ENCODE data around the gene MTX1. TPM values are rescaled to one million over a fixed set of nuclear protein-coding genes. Genes with fewer than 3 reads are reported as not detected.
"Not testable (repeated sequence)": the region's sequence is repeated elsewhere in the genome, so short reads cannot be mapped to it uniquely, and the experiment has no call there.

Gene MTX1, protein sequence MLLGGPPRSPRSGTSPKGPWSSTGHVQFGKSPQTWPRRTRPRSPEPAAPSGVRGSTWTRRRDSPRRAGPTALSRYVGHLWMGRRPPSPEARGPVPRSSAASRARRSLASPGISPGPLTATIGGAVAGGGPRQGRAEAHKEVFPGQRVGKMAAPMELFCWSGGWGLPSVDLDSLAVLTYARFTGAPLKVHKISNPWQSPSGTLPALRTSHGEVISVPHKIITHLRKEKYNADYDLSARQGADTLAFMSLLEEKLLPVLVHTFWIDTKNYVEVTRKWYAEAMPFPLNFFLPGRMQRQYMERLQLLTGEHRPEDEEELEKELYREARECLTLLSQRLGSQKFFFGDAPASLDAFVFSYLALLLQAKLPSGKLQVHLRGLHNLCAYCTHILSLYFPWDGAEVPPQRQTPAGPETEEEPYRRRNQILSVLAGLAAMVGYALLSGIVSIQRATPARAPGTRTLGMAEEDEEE
- polyA plus RNA-seq = 38.6 TPM
- long read RNA-seq, donor 1, transcript MTX1-202 (8 exons, 1,632 nt) = major isoform, 14 of 15 reads
- long read RNA-seq, donor 1, partial matches to known transcripts = 0 of 15 reads
- long read RNA-seq, donor 1, other reads (novel, unspliced or antisense) = 0 of 15 reads
- long read RNA-seq, donor 2, transcript MTX1-202 (8 exons, 1,632 nt) = major isoform, 14 of 15 reads
- long read RNA-seq, donor 2, partial matches to known transcripts = 0 of 15 reads
- long read RNA-seq, donor 2, other reads (novel, unspliced or antisense) = 0 of 15 reads
- long read RNA-seq, donor 3 = 0 reads
- long read RNA-seq, donor 4, partial matches to known transcripts = 0 of 1 reads
- long read RNA-seq, donor 4, other reads (novel, unspliced or antisense) = 0 of 1 reads
- long read RNA-seq, donor 5, transcript MTX1-202 (8 exons, 1,632 nt) = major isoform, 10 of 11 reads
- long read RNA-seq, donor 5, partial matches to known transcripts = 0 of 11 reads
- long read RNA-seq, donor 5, other reads (novel, unspliced or antisense) = 0 of 11 reads
- long read RNA-seq, donor 6, transcript MTX1-202 (8 exons, 1,632 nt) = major isoform, 15 of 15 reads
- long read RNA-seq, donor 6, partial matches to known transcripts = 0 of 15 reads
- long read RNA-seq, donor 6, other reads (novel, unspliced or antisense) = 0 of 15 reads
- long read RNA-seq, donor 7, transcript MTX1-202 (8 exons, 1,632 nt) = major isoform, 5 of 6 reads
- long read RNA-seq, donor 7, partial matches to known transcripts = 0 of 6 reads
- long read RNA-seq, donor 7, other reads (novel, unspliced or antisense) = 0 of 6 reads
- long read RNA-seq, donor 8, transcript MTX1-202 (8 exons, 1,632 nt) = major isoform, 18 of 19 reads
- long read RNA-seq, donor 8, partial matches to known transcripts = 0 of 19 reads
- long read RNA-seq, donor 8, other reads (novel, unspliced or antisense) = 0 of 19 reads
- long read RNA-seq, donor 9, transcript MTX1-202 (8 exons, 1,632 nt) = major isoform, 17 of 20 reads
- long read RNA-seq, donor 9, partial matches to known transcripts = 0 of 20 reads
- long read RNA-seq, donor 9, other reads (novel, unspliced or antisense) = 0 of 20 reads
- long read RNA-seq, donor 10, transcript MTX1-202 (8 exons, 1,632 nt) = major isoform, 20 of 22 reads
- long read RNA-seq, donor 10, partial matches to known transcripts = 0 of 22 reads
- long read RNA-seq, donor 10, other reads (novel, unspliced or antisense) = 0 of 22 reads
- long read RNA-seq, donor 11, transcript MTX1-202 (8 exons, 1,632 nt) = major isoform, 11 of 12 reads
- long read RNA-seq, donor 11, partial matches to known transcripts = 0 of 12 reads
- long read RNA-seq, donor 11, other reads (novel, unspliced or antisense) = 0 of 12 reads

DNA sequence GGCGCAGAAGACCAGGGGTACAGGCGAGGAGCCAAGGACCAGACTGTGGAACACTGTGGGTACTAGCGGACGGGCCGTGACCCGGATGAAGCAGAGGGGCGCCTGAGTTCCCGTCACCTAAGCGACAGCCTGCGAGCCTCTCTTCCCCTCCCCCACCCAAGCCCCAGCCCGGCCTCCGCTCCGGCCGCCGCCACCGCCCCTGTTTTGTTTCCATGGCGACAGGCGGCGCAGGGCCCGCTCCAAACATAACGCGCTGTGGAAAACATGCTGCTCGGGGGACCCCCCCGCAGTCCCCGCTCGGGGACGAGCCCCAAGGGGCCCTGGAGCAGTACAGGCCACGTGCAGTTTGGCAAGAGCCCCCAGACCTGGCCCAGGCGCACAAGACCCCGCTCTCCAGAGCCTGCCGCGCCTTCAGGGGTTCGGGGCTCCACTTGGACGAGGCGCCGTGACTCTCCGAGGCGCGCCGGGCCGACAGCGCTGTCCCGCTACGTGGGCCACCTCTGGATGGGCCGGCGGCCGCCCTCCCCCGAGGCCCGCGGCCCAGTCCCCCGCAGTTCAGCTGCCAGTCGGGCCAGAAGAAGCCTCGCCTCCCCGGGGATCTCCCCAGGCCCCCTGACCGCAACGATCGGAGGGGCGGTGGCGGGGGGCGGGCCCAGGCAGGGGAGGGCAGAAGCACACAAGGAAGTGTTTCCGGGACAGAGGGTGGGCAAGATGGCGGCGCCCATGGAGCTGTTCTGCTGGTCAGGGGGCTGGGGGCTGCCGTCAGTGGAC lies at the start of gene MTX1:
Gene MTX1 (plus strand): TSS at position 155 of the 771 bp plus-strand sequence. CDS start 110 bp downstream, at position 265.
- Histone ChIP-seq H3K9me3 (ENCODE audit: control insufficient read depth, low read depth, low read length) (no peaks in the 10 kb centered on the region), H3K4me3 (ENCODE audit: low read length) (peak within 1 kb of the TSS; percentile 85), H3K36me3 (ENCODE audit: control insufficient read depth, insufficient read depth, low read length) (peaks cover 8% of the 10 kb centered on the region), H3K27ac (ENCODE audit: low read length) (peak within 1 kb of the TSS; percentile 96), H3K27me3 (ENCODE audit: control insufficient read depth, insufficient read depth, low read length) (no peaks in the 10 kb centered on the region), H3K4me1 (ENCODE audit: control insufficient read depth, insufficient read depth, low read length) (peaks cover 26% of the 10 kb centered on the region)
- DNase-seq = peak; percentile 81 to 88
- no CpG with 5 or more reads among the region's 64 CpGs for WGBS (ENCODE audit: insufficient coverage, low lambda C conversion rate)

DNA sequence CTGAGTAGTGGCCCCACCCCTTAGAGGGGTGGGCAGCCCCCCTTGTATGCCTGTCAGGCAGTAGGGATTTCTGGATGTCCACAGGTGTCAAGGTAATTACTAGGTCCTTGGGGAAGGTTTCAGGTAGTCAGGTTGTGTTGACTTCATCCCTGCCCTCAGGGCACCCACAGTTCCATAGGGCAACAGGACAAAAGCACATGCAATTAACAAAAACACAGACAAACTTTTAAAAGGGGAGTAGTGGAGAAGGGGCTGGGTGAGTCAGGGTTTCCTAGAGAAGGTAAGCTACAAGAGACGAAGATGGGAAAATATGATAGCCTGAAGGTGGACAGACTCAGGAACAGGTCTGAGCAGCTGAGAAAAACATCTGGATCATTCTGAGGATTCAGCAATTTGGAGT lies 49.5 kb upstream of the MTX1 start:
- H3K9me3 ChIP-seq (ENCODE audit: control insufficient read depth, low read depth, low read length) = no peaks in the 10 kb centered on the region
- no peaks in the 10 kb centered on the region for H3K27me3 ChIP-seq (ENCODE audit: control insufficient read depth, insufficient read depth, low read length)
- H3K36me3 ChIP-seq (ENCODE audit: control insufficient read depth, insufficient read depth, low read length) = no peaks in the 10 kb centered on the region
- DNase-seq = no peak
- no peak overlapping the region for H3K4me3 ChIP-seq (ENCODE audit: low read length)
- WGBS (ENCODE audit: insufficient coverage, low lambda C conversion rate) = 83% methylated on average over 1 of the region's 1 CpG
- no peaks in the 10 kb centered on the region for H3K4me1 ChIP-seq (ENCODE audit: control insufficient read depth, insufficient read depth, low read length)
- H3K27ac ChIP-seq (ENCODE audit: low read length) = no peak overlapping the region

DNA sequence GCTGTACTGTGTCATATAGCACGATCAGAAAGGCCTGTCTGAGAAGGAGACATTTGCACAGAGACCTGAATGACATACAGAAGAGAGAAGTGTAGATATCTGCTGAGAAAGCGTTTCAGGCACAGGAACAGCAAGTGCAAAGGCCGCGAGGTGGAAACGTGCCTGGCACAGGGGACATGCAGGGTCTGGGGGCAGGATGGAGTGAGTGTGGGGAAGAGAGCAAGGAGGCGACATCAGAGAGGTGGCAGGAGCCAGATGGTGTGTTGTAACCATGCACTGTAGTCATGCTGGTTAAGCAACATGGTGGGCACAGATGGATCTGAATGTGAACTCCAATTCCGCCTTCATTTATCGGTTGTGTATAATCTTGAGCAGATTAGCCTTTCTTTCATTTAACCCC lies 48.4 kb upstream of the MTX1 start:
- H3K36me3 ChIP-seq (ENCODE audit: control insufficient read depth, insufficient read depth, low read length) = no peaks in the 10 kb centered on the region
- H3K9me3 ChIP-seq (ENCODE audit: control insufficient read depth, low read depth, low read length) = no peaks in the 10 kb centered on the region
- H3K4me1 ChIP-seq (ENCODE audit: control insufficient read depth, insufficient read depth, low read length) = no peaks in the 10 kb centered on the region
- no CpG with 5 or more reads among the region's 8 CpGs for WGBS (ENCODE audit: insufficient coverage, low lambda C conversion rate)
- no peak for DNase-seq
- H3K27me3 ChIP-seq (ENCODE audit: control insufficient read depth, insufficient read depth, low read length) = no peaks in the 10 kb centered on the region
- no peak overlapping the region for H3K4me3 ChIP-seq (ENCODE audit: low read length)
- no peak overlapping the region for H3K27ac ChIP-seq (ENCODE audit: low read length)

DNA sequence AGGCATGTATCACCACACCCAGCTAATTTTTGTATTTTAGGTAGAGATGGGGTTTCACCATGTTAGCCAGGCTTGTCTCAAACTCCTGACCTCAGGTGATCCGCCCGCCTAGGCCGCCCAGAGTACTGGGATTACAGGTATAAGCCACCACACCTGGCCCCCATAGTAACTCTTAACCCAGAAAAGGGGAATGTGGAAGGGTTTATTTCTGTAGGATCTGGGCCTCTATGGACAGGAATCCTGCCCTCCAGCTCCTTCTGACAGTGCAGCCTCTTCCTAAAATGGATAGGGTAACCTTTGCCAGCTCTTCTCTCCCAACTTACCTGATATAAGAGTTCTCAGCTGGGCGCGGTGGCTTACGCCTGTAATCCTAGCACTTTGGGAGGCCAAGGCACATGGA lies 45.9 kb upstream of the MTX1 start:
- H3K4me3 ChIP-seq (ENCODE audit: low read length); H3K36me3 ChIP-seq (ENCODE audit: control insufficient read depth, insufficient read depth, low read length); H3K4me1 ChIP-seq (ENCODE audit: control insufficient read depth, insufficient read depth, low read length); H3K27me3 ChIP-seq (ENCODE audit: control insufficient read depth, insufficient read depth, low read length); H3K9me3 ChIP-seq (ENCODE audit: control insufficient read depth, low read depth, low read length); DNase-seq; H3K27ac ChIP-seq (ENCODE audit: low read length): not testable (repeated sequence)
- no CpG with 5 or more reads among the region's 6 CpGs for WGBS (ENCODE audit: insufficient coverage, low lambda C conversion rate)

DNA sequence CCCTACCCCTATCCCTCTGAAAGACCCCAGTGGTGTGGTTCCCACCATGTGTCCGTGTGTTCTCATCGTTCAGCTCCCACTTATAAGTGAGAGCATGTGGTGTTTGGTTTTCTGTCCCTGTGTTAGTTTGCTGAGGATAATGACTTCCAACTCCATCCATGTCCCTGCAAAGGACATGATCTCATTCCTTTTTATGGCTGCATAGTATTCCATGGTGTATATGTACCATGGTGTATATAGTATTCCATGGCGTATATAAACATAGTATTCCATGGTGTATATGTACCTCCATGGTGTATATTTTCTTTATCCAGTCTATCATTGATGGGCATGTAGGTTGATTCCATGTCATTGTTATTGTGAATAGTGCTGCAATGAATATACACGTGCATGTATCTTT lies 44.7 kb upstream of the MTX1 start:
- no CpG with 5 or more reads among the region's 4 CpGs for WGBS (ENCODE audit: insufficient coverage, low lambda C conversion rate)
- H3K27ac ChIP-seq (ENCODE audit: low read length); H3K27me3 ChIP-seq (ENCODE audit: control insufficient read depth, insufficient read depth, low read length); H3K9me3 ChIP-seq (ENCODE audit: control insufficient read depth, low read depth, low read length); H3K4me3 ChIP-seq (ENCODE audit: low read length); H3K36me3 ChIP-seq (ENCODE audit: control insufficient read depth, insufficient read depth, low read length); DNase-seq: not testable (repeated sequence)
- H3K4me1 ChIP-seq (ENCODE audit: control insufficient read depth, insufficient read depth, low read length) = peaks cover 11% of the 10 kb centered on the region

DNA sequence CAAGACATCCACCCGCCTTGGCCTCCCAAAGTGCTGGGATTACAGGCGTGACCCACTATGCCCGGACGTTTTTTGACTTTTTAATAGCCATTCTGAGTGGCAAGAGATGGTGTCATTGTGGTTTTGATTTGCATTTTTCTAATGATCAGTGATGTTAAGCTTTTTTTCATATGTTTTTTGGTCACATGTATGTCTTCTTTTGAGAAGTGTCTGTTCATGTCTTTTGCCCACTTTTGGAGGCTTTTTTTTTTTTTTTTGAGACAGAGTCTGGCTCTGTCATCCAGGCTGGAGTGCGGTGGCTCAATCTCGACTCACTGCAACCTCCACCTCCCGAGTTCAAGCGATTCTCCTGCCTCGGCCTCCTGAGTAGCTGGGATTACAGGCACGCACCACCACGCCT lies 43.9 kb upstream of the MTX1 start:
- not testable (repeated sequence) for H3K4me3 ChIP-seq (ENCODE audit: low read length); H3K27ac ChIP-seq (ENCODE audit: low read length); H3K27me3 ChIP-seq (ENCODE audit: control insufficient read depth, insufficient read depth, low read length); DNase-seq; H3K36me3 ChIP-seq (ENCODE audit: control insufficient read depth, insufficient read depth, low read length); H3K9me3 ChIP-seq (ENCODE audit: control insufficient read depth, low read depth, low read length)
- no CpG with 5 or more reads among the region's 11 CpGs for WGBS (ENCODE audit: insufficient coverage, low lambda C conversion rate)
- H3K4me1 ChIP-seq (ENCODE audit: control insufficient read depth, insufficient read depth, low read length) = peaks cover 11% of the 10 kb centered on the region

DNA sequence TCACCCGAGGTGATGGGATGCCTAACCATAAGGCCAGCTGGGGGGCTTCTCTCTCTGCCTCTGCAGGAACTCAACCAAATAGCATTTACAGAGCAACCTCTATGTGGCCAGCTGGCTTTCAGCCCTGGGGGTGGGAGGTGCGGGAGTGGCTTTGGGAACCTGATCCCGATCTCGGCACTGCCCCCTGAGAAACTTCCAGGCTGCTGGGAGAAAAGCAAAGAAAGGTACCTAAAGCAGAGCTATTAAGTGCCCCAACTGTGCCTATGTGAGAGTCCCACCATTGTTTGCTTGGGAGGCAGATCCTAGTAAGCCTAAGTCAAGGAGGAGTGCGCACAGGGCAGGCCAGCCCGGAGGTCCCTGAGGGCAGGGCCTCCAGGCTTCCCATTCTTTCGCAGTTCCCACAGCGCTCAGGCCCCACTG lies 42.4 kb upstream of the MTX1 start:
- DNase-seq = no peak
- Histone ChIP-seq H3K27ac (ENCODE audit: low read length) (peak overlapping the region; percentile 5), H3K27me3 (ENCODE audit: control insufficient read depth, insufficient read depth, low read length) (no peaks in the 10 kb centered on the region), H3K36me3 (ENCODE audit: control insufficient read depth, insufficient read depth, low read length) (peaks cover 19% of the 10 kb centered on the region), H3K4me3 (ENCODE audit: low read length) (no peak overlapping the region), H3K9me3 (ENCODE audit: control insufficient read depth, low read depth, low read length) (no peaks in the 10 kb centered on the region), H3K4me1 (ENCODE audit: control insufficient read depth, insufficient read depth, low read length) (peaks cover 11% of the 10 kb centered on the region)
- WGBS (ENCODE audit: insufficient coverage, low lambda C conversion rate) = no CpG with 5 or more reads among the region's 8 CpGs

DNA sequence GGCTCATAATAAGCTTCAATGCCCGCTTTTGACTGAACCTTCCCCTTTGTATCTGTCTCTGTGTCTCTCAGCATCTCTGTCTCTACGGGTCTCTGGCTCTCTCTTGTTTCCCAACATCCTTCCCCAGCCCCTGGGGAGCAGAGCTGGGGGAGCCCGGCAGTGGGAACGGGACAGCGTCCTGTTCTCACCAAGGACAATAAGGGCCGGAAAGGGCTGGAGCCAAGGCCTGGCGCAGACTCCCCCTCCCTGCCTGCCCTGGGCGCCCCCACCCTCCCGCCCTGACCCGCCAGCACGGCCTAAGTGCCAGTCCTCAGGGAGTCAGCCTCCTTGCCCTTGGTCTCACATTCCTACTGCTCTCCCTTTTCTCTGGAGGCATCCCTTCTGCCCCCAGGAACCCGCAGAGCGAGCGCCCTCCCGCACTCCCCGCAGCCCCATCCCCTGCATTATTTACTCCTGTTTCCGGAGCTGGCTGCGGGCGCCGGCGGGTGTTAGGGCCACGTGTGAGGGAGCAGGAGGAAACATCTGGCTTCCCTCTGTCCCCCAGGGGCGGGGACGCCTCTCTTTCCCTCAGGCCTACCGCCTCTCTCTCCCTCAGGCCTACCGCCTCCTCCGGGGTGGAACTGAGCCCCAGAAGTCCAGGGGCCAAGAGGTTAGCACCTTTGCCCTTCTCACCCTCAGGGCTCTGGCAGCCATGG lies 41.9 kb upstream of the MTX1 start:
- peak in 1 of 2 donors; percentile 55 for DNase-seq
- no peaks in the 10 kb centered on the region for H3K27me3 ChIP-seq (ENCODE audit: control insufficient read depth, insufficient read depth, low read length)
- H3K4me1 ChIP-seq (ENCODE audit: control insufficient read depth, insufficient read depth, low read length) = peaks cover 11% of the 10 kb centered on the region
- no peaks in the 10 kb centered on the region for H3K9me3 ChIP-seq (ENCODE audit: control insufficient read depth, low read depth, low read length)
- WGBS (ENCODE audit: insufficient coverage, low lambda C conversion rate) = no CpG with 5 or more reads among the region's 27 CpGs
- peak overlapping the region; percentile 30 for H3K27ac ChIP-seq (ENCODE audit: low read length)
- H3K4me3 ChIP-seq (ENCODE audit: low read length) = no peak overlapping the region
- H3K36me3 ChIP-seq (ENCODE audit: control insufficient read depth, insufficient read depth, low read length) = peaks cover 19% of the 10 kb centered on the region
